Mucosa of stomach (tissue), 1 donor: ENCODE data around the gene RHEB.

Source experiments
- H3K27me3 ChIP-seq: one replicate; pipeline ENCODE4 v1.7.0; 2013; ENCODE audit warnings: mild to moderate bottlenecking, low read length; ENCODE audit not compliant: control insufficient read depth, insufficient read depth
- H3K36me3 ChIP-seq: one replicate; pipeline ENCODE4 v1.7.0; 2013; ENCODE audit warnings: low read length; ENCODE audit not compliant: control insufficient read depth, insufficient read depth
- H3K4me1 ChIP-seq: one replicate; pipeline ENCODE4 v1.7.0; 2013; ENCODE audit warnings: mild to moderate bottlenecking, low read length; ENCODE audit not compliant: control insufficient read depth, insufficient read depth
- H3K4me3 ChIP-seq: one replicate; pipeline ENCODE4 v1.7.0; 2013; ENCODE audit warnings: low read length
- H3K9ac ChIP-seq: one replicate; pipeline ENCODE4 v1.7.0; 2013; ENCODE audit warnings: mild to moderate bottlenecking, low read length, moderate library complexity
- H3K9me3 ChIP-seq: one replicate; pipeline ENCODE4 v1.7.0; 2013; ENCODE audit warnings: mild to moderate bottlenecking, low read length, moderate library complexity; ENCODE audit not compliant: control insufficient read depth
- donor health status: Pancreatic carcinoma.

The RHEB gene

GRCh38 chr7:151459726-151460473, 59.8 kb downstream of the RHEB start:
- H3K4me3 ChIP-seq = peak overlapping the region; percentile 5
- H3K9me3 ChIP-seq = no peaks in the 10 kb centered on the region
- H3K9ac ChIP-seq = peak overlapping the region; percentile 38
- H3K4me1 ChIP-seq = peaks cover 19% of the 10 kb centered on the region
- H3K36me3 ChIP-seq = peaks cover 5% of the 10 kb centered on the region
- H3K27me3 ChIP-seq = no peaks in the 10 kb centered on the region

GRCh38 chr7:151457534-151457933, 62.2 kb downstream of the RHEB start:
- H3K9me3 ChIP-seq = no peaks in the 10 kb centered on the region
- H3K9ac ChIP-seq = no peak overlapping the region
- no peak overlapping the region for H3K4me3 ChIP-seq
- no peaks in the 10 kb centered on the region for H3K36me3 ChIP-seq
- H3K27me3 ChIP-seq = no peaks in the 10 kb centered on the region
- H3K4me1 ChIP-seq = peaks cover 19% of the 10 kb centered on the region

GRCh38 chr7:151456782-151457181, 62.9 kb downstream of the RHEB start:
- H3K9me3 ChIP-seq = no peaks in the 10 kb centered on the region
- H3K4me3 ChIP-seq = no peak overlapping the region
- H3K27me3 ChIP-seq = no peaks in the 10 kb centered on the region
- H3K36me3 ChIP-seq = no peaks in the 10 kb centered on the region
- H3K9ac ChIP-seq = no peak overlapping the region
- peaks cover 19% of the 10 kb centered on the region for H3K4me1 ChIP-seq

- no peak overlapping the region for H3K4me3 ChIP-seq
These were observed 63.4 kb downstream of the RHEB start for GRCh38 chr7:151456276-151456675.

GRCh38 chr7:151455690-151456089, 64.0 kb downstream of the RHEB start:
- H3K4me3 ChIP-seq = no peak overlapping the region
- H3K27me3 ChIP-seq = peaks cover 8% of the 10 kb centered on the region
- no peak overlapping the region for H3K9ac ChIP-seq
- H3K36me3 ChIP-seq = no peaks in the 10 kb centered on the region
- H3K9me3 ChIP-seq = no peaks in the 10 kb centered on the region
- peaks cover 18% of the 10 kb centered on the region for H3K4me1 ChIP-seq

More at GRCh38 chr7:151456276-151456675, 63.4 kb downstream of the RHEB start:
- Histone ChIP-seq H3K9me3 (no peaks in the 10 kb centered on the region), H3K9ac (no peak overlapping the region), H3K27me3 (peaks cover 3% of the 10 kb centered on the region), H3K36me3 (no peaks in the 10 kb centered on the region), H3K4me1 (peaks cover 19% of the 10 kb centered on the region)

GRCh38 chr7:151454932-151455530, 64.7 kb downstream of the RHEB start:
- Histone ChIP-seq H3K36me3 (no peaks in the 10 kb centered on the region), H3K9ac (no peak overlapping the region), H3K4me3 (no peak overlapping the region), H3K4me1 (peaks cover 11% of the 10 kb centered on the region), H3K27me3 (peaks cover 8% of the 10 kb centered on the region), H3K9me3 (no peaks in the 10 kb centered on the region)

GRCh38 chr7:151454305-151454704, 65.4 kb downstream of the RHEB start:
- Histone ChIP-seq H3K9me3 (no peaks in the 10 kb centered on the region), H3K4me3 (no peak overlapping the region), H3K9ac (no peak overlapping the region), H3K4me1 (peaks cover 4% of the 10 kb centered on the region), H3K27me3 (peaks cover 8% of the 10 kb centered on the region), H3K36me3 (no peaks in the 10 kb centered on the region)

GRCh38 chr7:151453326-151453791, 66.3 kb downstream of the RHEB start:
- Histone ChIP-seq H3K36me3 (no peaks in the 10 kb centered on the region), H3K27me3 (peaks cover 8% of the 10 kb centered on the region), H3K9ac (no peak overlapping the region), H3K4me1 (peaks cover under 1% of the 10 kb centered on the region), H3K9me3 (no peaks in the 10 kb centered on the region), H3K4me3 (no peak overlapping the region)

- no peak overlapping the region for H3K4me3 ChIP-seq
- no peaks in the 10 kb centered on the region for H3K36me3 ChIP-seq
- H3K4me1 ChIP-seq = peaks cover 3% of the 10 kb centered on the region
- H3K27me3 ChIP-seq = peaks cover 8% of the 10 kb centered on the region
- H3K9ac ChIP-seq = no peak overlapping the region
- H3K9me3 ChIP-seq = no peaks in the 10 kb centered on the region
These were observed 66.9 kb downstream of the RHEB start for GRCh38 chr7:151452680-151453325.

- peaks cover 3% of the 10 kb centered on the region for H3K4me1 ChIP-seq
- no peak overlapping the region for H3K9ac ChIP-seq
- H3K27me3 ChIP-seq = peaks cover 8% of the 10 kb centered on the region
- no peaks in the 10 kb centered on the region for H3K9me3 ChIP-seq
- no peak overlapping the region for H3K4me3 ChIP-seq
- H3K36me3 ChIP-seq = no peaks in the 10 kb centered on the region
These were observed 67.8 kb downstream of the RHEB start for GRCh38 chr7:151451626-151452571.

GRCh38 chr7:151451156-151451555, 68.5 kb downstream of the RHEB start:
- H3K4me3 ChIP-seq = no peak overlapping the region

More at GRCh38 chr7:151451156-151451555, 68.5 kb downstream of the RHEB start:
- Histone ChIP-seq H3K9ac (no peak overlapping the region), H3K9me3 (no peaks in the 10 kb centered on the region), H3K36me3 (no peaks in the 10 kb centered on the region), H3K27me3 (peaks cover 12% of the 10 kb centered on the region), H3K4me1 (peaks cover 3% of the 10 kb centered on the region)
